Posterior vena cava (tissue), 2 donors: ENCODE results near the gene ADTRP. TPM values are rescaled to one million over a fixed set of nuclear protein-coding genes. Genes with fewer than 3 reads are reported as not detected.
"Not testable (repeated sequence)": the region's sequence is repeated elsewhere in the genome, so short reads cannot be mapped to it uniquely, and the experiment has no call there.

Experiments
- DNase-seq: peaks from one replicate; pipeline ENCODE4 v3.0.0-alpha.2; 2020; ENCODE audit warnings: low spot score
- intact Hi-C, 2 donors: fragments of 100-400 bp; cut with DNase I; formaldehyde crosslinking; loops; one replicate each; pipeline versions ENCODE4 v1.14.1 to v1.14.2; 2022 to 2023
- total RNA-seq, 2 donors: library from RNA; stranded (reverse); fragmentation: NEBNext Ultra II Directional; extraction: Animal tissue kit (Norgen Biotek cat#: 25700); gene quantifications; one replicate each; pipeline ENCODE4 v1.2.1, GENCODE V29; 2021
- donor health status: DM: yes; HTN: yes; CAD: no.
- donor health status: DM: yes; HTN: yes; CAD: no.

The ADTRP gene
- total RNA-seq, 2 donors from 2014 or later, result 0.48 to 1.2 TPM

DNA sequence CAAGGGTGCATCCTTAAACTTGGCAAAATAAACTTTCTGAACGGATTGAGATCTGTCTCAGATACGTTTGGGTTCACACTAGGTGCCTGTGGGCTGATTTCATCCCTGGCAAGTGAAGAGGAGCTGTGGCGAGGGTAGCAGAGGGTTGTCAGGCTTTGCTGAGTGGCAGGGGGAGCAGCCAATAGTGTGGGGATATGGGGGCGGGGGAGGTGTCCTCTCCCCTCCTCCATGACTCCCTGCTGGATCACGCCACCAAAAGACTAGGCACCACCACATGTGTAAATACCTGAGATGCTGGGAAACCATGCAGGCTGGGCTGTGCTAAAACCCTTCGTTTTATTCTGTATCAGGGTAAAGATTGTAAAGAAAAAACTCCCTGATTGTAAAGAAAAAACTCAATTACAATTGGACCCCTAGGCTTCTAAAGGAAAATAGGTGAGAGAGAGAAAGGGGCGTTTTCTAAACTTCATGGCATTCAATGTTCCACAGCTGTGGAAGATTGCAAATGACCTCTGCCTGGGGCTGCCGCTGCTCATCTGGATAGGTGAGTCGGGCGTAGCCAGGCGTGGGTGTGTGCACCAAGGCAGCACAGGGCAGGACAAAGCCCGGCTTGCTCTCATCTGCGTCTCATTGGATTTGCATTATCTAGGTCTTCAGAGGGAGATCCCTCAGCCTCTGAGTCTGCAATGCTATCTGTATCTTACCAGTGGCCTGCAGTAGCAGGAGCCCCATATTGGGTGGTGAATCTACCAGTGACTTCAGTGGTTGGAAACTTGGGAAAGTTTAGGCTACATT is 26.9 kb upstream of the ADTRP start:
- DNase-seq, result no peak
- intact Hi-C loops, result no loop called here

DNA sequence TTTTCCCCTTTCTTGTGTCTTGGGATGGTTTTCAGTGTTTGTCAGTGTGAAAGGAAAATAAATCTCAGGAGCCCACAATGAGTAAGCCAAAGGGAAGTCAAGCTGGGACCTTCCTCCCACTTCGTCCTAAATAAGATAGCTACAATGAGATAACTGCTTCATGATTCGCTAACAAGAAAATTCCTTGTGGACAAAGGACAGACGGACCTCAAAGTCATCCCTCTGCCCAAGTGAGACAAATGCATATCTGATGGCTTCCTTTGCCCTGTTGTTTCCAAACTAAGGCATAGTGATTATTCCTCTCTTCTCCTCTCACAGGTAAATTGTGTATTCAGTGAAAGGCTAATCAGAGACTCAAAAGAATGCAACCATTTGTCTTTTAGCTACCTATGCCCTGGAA is 26.1 kb upstream of the ADTRP start:
- intact Hi-C loops, result no loop called here
- no peak for DNase-seq

DNA sequence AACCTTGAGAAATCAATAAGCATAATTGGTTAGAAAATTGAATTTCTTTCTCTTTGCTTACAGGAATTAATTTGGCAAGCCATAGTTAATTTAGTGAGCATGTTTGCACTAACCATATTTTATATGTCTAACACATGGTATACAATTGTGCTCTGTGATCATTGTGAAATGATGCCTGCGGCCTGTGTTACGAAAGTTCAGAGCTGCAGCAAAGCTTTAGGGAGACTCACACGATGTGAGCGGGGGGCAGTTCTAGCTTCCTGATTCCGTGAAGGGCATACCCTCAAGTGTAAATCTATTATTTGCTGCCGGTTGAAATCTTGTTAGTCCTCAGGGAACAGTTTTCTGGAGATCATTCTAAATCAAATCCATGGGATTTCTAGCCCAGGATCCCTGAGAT is 25.5 kb upstream of the ADTRP start:
- intact Hi-C loops, result no loop called here
- DNase-seq, result no peak

DNA sequence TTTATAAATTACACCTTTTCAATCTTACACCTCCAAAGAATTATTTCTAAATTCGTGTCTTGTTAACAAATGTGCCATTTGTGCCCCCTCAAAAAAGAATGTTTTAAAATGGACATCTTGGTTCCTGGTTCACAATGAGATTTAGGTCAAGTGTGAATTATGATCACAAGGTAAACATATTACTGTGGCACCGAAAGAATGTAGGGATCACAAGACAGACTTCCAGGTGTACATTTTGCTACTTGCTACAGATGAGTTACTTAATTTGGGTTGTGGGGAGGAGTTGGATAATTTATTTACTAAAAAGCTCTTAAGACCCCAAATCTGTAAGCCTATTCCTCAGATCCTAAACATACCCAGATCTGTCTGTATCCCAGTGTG is 25.0 kb upstream of the ADTRP start:
- intact Hi-C loops, result no loop called here
- DNase-seq, result no peak

DNA sequence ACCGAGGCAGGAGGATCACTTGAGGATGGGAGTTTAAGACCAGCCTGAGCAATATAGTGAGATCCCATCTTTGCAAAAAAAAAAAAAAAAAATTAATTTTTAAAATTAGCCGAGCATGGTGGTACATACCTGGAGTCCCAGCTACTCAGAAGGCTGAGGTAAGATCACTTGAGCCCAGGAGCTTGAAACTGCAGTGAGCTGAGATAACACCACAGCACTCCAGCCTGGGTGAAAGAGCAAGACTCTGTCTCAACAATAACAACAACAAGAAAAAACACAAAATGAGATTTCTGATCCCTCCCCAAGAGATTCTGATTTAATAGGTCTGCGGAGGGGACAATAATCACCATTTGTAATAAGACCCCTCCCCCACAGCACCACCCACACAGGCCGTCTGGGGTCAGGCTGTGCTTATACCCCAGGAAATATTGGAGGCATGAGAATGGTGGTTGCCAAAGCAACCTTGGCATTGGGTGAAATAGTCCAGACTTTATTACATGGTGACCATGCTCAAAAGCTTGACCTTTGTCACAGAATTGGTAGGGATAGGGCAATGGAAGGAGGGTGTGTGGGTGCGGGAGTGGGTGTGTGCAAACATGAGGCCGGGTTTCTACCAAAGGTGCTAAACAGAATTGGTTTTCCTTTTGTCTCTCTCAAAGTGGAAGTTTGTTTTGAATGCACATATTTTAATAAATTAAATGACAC is 24.4 kb upstream of the ADTRP start:
- no peak for DNase-seq
- intact Hi-C loops, result no loop called here

DNA sequence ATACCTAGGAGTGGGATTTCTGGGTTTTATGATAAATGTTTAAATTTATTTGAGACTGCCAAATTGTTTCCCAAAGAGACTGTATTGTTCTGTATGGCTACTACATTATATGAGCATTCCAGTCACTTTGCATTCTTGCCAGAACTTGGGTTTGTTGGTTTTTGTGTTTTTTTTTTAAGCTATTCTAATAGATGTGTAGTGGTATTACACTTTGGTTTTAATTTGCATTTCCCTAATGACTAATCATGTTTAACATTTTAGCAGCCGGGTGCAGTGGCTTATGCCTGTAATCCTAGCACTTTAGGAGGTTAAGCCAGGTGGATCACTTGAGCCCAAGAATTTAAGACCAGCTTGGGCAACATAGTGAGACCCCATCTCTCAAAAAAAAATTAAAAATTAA is 21.9 kb upstream of the ADTRP start:
- intact Hi-C loops, DNase-seq: not testable (repeated sequence)

DNA sequence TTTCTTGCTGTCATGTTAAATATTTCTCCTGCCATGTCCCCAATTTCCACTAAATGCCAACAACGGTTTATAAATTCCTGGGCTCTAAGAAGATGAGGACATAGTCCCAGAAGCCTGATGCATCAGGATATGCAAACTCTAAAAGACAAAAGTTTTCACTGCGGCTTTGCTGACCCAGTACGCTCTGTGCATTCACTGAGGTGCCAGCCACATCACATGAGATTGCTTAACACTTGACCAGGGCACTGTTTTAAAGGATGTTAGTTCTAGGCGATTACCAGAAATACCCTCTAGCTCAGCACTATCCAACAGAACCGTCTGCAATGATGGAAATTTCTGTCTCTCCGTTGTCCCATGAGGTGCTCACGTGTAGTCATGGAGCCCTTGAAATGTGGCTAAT is 19.9 kb upstream of the ADTRP start:
- DNase-seq, result no peak
- intact Hi-C loops, result no loop called here

DNA sequence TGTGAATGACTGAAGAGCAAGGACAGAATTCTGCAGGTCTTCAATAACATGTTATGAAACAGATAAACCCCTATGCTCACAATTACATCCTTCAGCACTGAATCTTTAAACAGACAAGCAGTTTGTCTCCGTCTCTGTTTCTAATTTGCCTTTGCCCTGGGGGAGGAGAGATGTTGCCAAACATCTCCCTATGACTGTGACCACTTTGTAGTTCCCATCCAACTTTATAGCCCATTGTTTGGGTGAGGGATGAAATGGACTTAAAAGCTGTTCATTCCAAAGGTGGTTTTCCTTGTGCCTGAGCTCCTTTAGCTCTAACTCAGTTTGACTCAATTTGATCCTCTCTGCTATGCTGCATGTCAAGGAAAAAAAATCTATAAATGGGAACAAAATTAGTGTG is 19.5 kb upstream of the ADTRP start:
- intact Hi-C loops, result no loop called here
- no peak for DNase-seq

DNA sequence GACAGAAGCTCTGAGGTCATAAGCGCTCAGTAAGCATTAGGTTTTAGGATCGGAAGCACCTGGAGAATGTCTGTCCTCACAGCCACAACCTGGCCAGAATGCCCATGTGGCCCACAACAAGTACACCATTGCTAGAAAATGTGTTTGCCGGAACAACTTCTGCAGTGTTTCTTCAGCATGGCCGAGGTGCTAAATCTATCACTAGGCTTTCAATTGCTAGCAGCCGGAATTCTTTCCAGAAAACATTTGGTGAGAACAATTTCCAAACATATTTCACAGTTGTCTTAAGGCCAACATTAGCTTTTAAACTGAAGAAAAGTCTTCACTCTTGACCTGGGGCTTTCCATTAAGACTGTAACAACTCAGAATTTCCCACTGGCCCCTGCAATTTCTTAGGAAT is 18.2 kb upstream of the ADTRP start:
- DNase-seq, result no peak
- intact Hi-C loops, result no loop called here

DNA sequence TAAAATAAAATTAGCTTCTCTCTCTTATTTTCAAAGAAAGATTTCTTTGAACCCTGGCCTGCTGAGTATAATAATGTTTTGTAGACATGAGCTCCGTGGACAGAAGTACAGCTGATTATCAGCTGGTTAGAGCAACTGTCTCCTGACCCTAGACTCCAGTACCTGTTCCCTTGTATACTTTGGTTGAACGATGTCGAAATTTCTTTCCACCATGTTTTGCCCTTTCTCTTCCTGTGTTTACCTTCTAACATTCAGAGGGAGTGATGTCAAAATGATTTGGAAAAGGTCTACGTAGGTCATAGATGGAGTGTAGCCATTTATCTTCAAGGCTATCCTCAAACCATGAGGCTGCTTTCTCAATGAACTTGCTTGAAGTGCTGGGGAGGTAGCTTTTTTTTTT is 16.8 kb upstream of the ADTRP start:
- intact Hi-C loops, result no loop called here
- DNase-seq, result no peak

DNA sequence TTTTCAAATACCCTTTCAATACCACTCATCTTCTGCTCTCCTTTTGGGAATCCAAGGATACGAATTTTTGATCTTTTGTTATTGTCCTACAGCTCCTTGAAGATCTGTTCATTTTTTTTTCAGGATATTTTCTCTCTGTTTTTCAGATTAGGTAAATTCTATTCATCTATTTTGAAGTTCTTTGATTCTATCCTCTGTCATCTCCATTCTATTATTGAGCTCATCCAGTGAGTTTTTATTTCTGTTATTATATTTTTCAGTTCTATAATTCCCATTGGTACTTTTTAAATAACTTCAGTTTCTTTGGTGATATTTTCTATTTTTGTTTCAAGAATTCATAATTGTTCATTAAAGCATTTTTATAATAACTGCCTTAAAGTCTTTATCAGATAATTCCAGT is 14.7 kb upstream of the ADTRP start:
- intact Hi-C loops, result no loop called here
- no peak for DNase-seq

DNA sequence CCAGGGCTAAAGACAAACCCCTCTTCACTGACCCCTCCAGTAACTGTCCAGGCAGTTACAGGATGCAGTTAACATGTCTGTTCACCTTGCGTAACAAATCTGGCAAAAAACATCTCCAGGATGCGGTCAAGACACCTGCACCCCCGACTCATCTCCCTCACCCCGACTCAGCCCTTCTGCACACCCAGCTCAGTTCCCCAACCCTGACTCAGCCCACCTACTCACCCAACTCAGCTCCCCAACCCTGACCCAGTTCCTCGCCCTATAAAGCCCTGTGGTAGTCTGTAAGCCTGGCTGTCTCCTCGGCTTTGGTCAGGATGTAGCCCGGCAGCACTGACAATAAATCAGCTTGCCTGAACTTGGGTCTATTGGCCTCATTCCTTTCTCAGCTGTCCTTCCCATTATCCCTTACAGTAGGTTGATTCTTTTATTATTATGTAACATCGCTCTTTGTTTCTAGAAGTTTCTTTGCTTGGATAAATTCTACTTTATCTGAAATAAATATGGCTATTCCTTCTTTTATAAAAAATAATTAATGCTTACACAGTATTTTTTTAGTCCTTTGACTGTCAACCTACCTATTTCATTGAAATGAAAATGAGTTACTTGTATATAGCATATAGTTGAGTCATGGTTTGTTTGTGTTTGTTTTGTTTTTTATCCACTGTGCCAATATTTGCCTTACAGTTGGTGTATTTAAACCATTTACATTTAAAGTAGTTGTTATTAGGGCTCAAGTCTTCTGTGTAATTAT is 12.9 kb upstream of the ADTRP start:
- no peak for DNase-seq
- intact Hi-C loops, result no loop called here

DNA sequence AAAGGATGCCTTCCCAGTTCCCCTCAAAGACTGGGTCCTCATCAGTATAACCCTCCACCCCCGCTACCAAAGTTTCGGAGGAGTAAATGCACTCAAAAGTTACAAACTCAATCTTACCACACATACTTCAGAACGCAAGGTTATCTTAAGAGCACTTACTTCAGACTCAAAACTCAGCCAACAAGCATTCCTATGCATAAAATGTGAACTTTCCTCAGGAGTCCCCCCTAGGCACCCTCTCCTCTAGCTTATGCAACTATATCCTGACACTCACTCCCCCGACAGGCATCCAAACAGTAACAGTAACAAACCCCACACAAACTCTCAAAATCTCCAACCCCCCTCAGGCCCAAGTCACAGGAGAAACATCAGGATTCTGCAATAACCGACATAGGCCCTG is 11.1 kb upstream of the ADTRP start:
- intact Hi-C loops, result no loop called here
- DNase-seq, result no peak

DNA sequence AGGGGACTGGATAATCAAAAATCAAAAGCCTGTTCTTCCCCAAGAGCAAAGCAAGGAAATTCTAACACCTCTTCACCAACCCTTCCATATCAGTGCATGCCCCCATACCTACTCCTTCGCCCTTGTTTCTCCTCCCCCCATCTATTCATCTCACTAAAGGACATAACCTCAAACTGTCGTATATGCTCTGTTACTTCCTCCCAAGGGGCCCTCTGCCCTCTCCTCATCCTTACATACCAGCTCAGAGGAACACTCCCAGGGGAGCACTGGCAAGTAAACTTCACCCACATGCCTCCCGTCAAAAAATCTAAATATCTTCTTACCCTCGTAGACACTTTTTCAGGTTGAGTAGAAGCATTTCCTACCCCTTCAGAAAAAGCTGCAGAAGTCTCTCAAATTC is 9.4 kb upstream of the ADTRP start:
- intact Hi-C loops, result no loop called here
- no peak for DNase-seq

DNA sequence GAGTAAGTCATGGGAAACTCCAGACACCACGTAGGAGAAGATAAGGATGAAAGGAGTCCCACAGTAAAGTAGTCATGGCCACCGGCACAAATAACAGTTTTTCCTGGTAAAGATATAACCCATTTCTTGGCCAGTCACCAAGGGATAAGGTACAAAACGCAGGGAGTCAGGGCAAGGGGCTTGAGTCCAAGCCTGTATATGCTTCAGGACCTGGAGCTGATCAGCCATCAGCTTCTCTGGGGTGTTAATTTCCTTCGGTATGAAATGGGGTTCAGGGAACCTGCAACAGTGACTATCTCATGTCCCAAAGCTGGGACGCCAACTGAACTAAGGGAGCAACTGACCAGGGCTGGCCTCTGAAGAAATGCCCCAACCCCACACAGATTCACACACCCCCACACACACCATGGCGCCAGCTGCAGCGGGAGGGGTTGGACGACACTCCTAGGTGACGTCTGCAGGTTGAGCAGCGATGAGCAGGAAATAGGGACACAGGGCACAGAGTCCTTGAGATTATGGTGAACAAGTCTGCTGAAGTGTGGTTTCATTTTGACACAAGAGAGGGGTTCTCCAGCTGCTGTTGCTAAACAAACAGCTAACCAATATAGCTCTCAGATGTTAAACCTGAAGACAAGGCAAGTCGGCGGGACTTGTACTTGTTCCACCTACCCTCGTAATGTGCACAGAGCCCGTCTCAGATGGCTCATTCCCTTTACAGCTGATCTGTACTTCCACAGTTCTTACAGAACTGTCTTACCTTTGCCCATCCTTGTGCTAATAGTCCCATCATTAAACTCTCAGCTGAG is 7.4 kb upstream of the ADTRP start:
- DNase-seq, result no peak
- intact Hi-C loops, result no loop called here

DNA sequence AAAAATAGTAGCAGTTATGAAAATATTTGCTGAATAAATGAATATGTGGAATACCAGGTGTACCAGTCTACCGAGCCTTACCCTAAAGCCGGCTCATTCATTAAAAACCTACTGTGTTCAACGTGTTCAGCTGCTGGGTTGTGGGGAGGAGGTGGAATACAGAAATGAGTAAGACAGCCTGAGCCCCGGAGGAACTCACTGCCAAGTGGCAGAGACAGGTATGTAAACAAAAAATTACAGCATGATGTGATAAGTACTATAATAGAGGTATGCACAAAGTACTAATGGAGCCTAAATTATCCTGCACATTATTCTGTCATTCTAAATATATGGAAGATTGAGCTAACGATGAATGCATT is 6.8 kb upstream of the ADTRP start:
- intact Hi-C loops, result no loop called here

DNA sequence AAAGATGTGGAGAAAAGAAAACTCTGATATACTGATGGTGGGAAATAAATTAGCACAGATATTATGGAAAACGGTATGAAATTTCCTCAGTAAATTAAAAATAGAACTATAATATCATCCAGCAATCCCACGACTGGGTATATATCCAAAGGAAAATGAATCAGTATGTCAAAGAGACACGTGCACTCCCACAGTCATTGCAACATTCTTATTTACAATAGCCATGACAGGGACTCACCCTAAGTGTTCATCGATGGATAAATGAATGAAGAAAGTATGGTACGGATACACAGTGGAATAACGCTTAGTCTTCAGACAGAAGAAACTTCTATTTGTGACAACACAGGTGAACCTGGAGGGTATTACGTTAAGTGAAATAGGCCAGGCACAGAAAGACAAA is 5.7 kb upstream of the ADTRP start:
- no peak for DNase-seq
- intact Hi-C loops, result no loop called here

More for the DNA sequence above, 6.8 kb upstream of the ADTRP start:
- DNase-seq, result no peak

DNA sequence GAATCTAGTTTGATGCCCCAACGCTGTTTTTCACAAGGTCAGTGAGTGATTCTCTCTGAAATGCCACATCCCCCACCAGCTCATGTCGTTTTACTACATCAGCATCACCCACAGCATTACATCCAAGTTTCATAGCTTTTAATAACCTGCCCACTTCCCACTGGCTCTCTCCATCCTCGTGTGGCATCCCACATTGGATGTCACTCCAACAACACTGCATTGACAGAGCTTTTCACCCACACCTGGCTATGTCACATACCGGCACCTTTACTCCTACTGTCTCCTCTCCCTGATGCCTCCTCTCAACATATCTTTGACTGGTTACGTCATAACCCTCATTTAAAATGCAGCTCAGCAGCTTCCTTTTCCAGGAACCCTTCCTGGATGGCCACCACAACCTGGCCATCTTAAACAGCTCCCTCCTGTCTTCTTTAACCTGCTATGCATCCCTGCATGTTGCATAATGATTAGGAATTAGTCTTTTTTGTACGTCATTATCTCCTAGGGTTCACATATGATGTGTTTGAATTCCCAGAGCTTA is 5.0 kb upstream of the ADTRP start:
- no peak for DNase-seq
- intact Hi-C loops, result no loop called here

DNA sequence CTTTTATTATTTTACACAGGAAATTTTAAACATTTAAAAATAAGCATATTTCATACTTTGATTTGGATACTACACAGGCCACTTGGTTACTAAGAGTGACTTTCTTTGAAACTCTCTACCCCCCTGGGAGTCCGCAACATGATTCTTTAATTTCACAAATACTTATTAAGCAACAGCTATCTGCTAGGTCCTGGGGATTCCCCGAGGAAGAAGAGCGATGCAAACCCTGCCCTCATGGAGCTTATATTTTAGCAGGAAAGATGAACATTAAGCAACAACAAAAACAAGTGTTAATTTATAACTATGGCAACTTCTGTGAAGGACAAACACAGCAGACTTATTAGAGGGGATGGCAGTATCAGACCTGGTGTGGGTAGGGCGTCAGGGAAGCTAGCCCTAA is 3.9 kb upstream of the ADTRP start:
- DNase-seq, result no peak
- intact Hi-C loops, result no loop called here

DNA sequence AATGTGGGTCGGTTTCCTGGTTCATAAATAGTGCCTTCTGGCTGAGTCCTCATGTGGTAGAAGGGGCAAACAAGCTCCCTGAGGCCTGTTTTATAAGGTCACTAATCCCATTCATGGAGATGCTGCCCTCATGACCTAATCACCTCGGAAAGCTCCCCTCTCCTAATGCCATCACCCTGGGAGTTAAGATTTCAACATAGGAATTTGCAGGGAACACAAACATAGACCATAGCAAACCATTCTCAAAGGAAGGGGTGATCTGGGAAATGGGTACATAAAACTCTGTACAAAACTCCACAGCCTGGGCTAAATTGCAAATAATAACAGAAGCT is 1.5 kb upstream of the ADTRP start:
- intact Hi-C loops, result no loop called here
- no peak for DNase-seq
